Measurements from ENCODE around the gene NFIA.

The NFIA gene

DNA sequence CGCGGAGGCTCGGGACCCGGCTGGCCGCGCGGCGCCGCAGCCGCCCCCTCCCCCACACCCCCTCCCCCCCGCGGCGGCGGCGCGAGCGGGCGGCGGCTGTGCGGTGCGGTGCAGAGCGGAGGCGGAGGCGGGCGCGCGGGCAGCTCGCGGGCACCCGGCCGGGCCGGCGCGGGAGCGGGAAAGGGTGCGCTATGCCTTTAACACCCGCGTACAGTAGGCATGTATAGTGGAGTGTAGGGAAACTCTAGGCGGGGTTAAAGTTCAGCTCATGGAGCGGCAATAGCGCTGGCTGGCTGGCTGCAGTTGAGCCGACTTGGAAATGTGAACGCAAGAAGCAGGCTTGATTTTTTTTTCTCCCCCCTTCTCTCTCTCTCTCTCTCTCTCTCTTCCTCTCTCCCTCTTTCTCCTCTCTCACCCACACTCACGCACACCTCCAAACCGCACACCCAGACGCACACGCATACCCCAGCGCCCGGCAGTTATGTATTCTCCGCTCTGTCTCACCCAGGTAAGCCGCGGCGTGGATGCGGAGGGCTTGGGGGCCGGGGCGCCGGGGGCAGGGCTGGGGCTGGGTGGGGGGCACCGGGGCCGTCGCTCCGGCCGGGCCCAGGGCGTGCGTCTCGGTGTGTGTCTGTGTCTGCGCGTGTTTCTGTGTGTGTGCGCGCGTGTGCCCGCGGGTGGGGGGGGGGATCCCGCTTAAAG is at the start of gene NFIA:
NFIA (plus strand) TSS at position 251 of the 702 bp plus-strand sequence.
- peak; percentile 34 for DNase-seq

GRCh38 chr1:61035880-61036279 is 46.5 kb upstream of the NFIA start:
- no peak for DNase-seq

- DNase-seq: no peak
Observed at GRCh38 chr1:61042466-61043009, 39.8 kb upstream of the NFIA start.

DNA sequence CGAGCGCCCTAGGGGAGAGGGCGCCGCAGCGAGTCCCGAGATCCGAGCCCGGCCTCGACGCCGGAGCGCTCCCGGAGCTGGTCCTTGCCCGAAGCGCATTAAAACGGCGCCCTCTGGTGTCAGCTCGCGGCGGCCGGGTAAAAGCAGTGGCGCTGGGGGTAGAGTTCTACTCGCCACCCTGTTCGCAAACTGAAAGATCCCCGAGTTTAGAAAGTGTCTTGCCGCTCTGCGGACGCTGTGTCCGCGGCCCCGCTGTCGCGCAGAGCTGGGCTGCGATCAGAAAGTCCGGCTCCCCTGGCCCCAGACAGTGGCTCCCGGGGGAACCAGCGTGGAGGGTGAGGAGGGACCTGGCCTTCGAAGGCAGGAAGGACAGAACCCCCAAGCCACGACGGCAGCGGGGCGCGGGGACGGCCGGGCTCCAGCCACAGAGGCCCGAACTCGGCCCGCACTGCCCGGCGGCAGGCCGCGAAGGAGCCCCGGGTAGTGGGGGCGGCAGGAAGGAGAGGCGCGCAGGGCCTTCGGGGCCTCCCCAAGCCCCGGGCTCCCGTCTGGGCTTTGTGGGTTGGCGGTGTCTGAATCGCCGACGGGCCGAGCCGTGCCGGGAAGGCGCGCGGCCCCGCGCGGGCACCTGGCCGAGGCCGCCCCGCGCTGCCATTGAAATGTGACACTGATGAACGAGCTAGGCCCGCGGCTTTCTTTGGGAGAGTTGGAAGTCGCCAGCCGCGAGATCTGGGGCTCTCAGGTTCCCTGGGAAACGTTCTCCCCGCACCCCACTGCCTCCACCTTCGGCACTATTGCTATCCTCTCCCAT is 39.1 kb upstream of the NFIA start:
- DNase-seq: peak; percentile 84

DNA sequence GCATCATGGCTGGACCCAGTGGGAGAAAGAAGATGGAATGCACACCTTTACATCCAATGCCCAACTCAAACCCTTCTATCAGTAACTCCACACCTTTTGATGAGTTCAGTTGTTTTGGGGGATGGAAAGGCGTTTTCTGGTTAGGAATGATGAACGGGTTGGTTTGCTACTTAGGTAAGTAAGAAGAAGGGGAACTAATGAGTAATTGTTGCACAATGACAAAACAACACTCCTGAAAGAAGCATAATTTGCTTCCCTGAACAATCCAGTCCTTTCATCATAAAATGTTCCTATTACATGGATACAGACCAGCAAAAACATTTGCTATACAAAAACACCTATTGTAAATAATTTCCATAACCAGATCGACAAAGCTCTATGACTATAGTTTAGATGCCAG is 35.9 kb upstream of the NFIA start:
- no peak for DNase-seq

GRCh38 chr1:61047061-61047460 is 35.3 kb upstream of the NFIA start:
- no peak for DNase-seq

DNA sequence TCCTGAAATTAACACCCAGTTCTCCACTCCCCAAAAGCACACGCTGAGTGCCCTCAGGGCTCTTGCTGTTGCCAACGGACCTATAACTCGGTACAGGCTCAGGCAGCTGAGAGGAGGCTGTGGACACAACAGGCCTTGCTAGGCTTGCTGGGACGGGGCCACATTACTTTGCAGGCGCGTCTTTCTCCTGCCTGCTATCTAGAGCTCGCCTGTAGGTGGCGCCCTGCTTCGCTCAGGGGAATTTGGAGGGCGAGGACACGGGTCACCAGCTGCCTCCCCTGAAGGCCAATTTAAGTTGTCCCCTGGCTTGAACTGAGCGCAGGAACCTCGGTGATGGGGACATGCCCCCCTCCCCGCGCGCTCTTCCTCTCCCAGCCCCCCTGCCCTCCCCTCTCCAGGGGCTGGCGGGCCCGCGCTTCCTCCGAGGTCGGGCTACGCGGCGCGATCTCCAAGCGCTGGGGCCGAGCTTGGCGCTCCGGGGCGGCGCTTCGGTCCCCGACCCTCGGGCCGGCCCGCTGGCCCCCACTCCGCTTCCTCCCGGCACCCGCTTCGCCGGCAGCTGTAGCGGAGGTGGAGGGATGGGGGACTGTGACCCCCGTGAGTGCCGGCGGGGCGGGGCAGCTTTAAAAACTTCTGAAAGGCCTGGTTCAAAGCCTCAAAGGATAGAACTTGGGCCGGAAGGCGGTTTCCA is 32.4 kb upstream of the NFIA start:
- DNase-seq: peak; percentile 90

DNA sequence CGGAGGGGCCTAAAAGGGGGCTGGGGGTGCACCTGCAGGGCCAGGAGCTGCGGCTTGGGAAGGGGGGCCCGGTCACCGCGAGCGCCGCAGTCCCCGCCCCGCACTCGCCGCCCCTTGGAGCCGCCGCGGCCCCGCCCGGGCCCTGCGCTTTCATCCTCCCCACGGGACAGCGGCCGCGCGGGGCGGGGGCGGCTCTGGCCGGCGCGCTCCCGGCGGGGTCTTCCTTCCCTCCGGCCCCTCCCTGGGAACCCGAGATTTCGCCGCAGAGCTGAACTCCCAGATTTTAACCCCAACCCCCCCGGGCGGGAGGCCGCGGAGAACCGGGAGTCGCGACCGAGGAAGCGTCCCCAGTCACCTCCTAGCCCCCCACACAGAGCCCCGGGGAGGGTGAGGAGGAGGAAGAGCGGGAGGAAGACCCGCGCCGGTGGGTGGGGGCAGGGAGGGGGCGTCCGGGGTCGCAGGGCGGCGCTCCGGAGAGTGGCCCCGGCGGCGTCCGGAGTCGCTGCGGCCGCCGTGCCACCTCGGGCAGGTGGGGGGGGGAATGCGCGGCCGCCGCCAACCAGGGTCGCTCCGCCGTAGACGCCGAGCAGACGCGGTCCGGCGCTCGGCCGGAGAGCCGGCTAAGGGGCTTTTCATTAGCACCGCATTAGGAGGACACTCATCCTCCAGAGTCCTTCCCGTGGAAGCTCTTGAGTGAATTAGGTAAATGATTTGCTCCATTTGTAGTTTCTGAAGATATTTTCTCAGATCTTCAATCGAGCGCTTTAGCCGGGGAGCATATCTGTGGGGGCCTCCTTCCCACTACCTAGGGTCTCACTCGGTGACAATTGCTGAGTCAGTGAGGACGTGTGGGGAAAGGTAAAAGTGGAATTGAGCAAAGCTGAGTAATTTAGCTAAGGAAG is 31.6 kb upstream of the NFIA start:
- peak; percentile 8 for DNase-seq

GRCh38 chr1:61051443-61051718 is 31.0 kb upstream of the NFIA start:
- no peak for DNase-seq

GRCh38 chr1:61051719-61052394 is 30.5 kb upstream of the NFIA start:
- DNase-seq: no peak

GRCh38 chr1:61052395-61053225 is 29.8 kb upstream of the NFIA start:
- DNase-seq: no peak

DNA sequence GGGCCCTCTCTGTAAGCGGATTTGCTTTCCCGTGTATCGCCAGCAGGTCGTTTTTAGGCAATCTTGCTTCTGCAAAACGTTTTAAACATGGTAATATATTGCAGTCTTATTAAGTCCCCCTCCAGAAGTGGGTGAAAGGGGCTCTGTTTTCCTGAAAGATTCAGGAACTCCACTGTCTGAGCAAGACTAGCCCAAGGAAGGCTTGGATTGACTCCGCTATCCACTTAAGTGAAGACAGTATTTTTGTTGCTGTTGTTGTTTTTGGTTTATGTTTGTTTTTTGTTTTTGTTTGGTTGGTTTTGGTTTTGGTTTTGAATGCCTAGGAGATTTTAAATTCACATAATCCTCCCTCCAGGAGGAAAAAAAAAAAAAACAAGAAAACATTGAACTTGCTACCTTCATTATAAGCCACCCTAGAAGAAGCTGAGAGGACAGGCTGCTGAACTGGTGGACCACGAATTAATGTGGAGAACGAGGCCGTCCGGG is 29.1 kb upstream of the NFIA start:
- DNase-seq: no peak

- no peak for DNase-seq
Observed at GRCh38 chr1:61053712-61054600, 28.4 kb upstream of the NFIA start.

DNA sequence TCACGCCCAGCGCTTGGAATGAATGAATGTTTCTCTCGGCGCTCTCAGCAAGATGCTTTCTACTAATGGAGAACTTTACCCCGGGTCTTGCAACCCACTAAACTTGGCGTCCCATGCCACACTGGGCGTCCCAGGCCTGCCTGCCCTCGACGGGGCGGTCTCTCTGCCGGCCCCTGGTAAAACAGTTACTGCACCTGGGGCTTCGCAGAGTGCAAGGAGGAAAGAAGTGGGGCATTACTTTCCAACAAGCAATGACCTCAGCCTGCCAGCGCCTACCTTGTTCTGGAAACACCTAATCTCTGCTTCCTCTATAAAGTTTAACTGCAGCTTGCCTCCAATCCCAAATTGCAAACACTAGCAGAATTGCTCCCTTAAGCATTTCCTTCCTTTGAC is 27.8 kb upstream of the NFIA start:
- no peak for DNase-seq

GRCh38 chr1:61055110-61055614 is 27.2 kb upstream of the NFIA start:
- DNase-seq: no peak

GRCh38 chr1:61056196-61056572 is 26.2 kb upstream of the NFIA start:
- DNase-seq: no peak

DNA sequence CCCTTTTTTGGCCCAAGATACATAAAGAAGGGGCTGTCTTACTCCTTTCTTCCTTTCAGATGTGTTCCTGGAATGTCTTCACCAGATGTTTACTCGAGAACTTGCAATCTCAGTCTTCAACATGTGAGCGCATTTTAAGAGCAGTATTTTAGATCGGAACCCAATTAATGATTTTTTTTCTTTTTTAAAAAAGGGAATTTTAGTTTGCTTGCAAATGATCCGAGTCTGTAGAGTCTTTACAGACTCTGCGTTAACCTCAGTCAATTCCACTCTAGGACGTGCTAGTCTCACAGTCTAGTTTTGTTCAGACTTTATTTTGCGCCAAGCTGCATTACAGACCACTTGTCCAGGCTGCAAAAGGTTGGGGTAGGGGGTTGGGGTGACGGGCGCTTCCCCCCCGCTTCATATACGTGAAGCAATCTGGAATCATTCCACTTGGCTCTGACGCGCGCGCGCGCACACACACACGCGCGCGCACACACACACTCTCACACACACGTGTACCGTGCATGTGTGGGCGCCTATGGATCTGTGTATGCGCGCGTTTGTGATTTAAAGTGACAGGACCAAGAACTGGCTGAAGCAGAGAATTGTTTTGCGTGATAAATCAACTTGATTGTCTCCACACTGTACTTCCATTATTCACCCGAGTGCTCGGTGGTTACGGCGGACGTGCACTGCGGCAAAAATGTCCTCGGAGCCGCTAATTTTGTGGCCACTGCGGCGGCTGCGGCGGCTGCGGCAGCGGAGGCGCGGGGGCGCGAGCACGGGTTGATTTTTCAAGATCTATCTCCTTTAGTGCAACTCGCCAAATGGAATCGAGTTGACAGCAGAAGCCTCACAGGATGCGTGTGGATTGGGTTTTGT is 25.6 kb upstream of the NFIA start:
- peak; percentile 46 for DNase-seq

DNA sequence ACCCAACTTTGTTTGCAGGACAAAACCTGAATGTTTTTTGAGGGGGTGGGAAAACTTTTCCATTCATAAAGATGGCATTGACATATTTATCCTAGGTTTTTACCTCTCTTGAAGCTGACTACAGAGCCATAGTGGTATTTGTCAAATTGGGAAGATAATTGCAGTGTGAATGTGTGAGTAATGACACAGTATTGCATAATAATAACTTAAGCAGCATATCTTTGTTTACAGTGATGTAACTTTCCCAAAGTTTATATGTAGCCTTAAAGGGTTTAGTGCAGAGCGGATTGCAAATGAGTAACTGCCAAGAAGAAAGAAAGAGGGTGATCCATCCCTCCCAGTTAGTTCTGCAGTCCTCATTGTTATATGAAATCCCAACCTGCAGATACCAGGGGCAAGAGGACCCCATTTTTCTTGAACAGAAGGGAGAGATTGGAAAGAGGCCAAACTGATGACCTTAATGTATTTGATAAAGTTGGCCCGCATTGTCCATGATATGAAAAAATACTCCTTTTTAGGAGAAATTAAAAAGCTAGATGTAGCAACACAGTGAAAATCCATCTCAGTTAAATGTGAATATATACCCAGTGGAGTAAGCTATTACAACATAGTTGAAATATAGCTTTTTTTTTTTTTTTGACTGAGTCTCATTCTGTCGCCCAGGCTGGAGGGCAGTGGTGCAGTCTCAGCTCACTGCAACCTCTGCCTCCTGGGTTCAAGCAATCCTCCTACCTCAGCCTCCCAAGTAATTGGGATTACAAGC is 23.7 kb upstream of the NFIA start:
- no peak for DNase-seq

Data from CD4-positive, alpha-beta T cell treated with Interleukin-10 for 1 hour (primary cell).